Gastrocnemius medialis (tissue), 4 donors: ENCODE results near the gene C5orf47.

ENCODE experiments used
- CTCF ChIP-seq, 5 experiments: fragments of 450-650 bp in 3 of 5; fragments of 200-600 bp in 2 of 5; sonication (generic) in 2 of 5; IDR thresholded peaks in 4 of 5; conservative IDR thresholded peaks in 1 of 5; 1 replicate in 4 of 5; 2 replicates in 1 of 5; pipeline ENCODE4 v1.5.1; 2016 to 2019; ENCODE audit warnings: antibody characterized with exemption in 5 of 5, mild to moderate bottlenecking in 3 of 5, moderate library complexity in 3 of 5
- POLR2A ChIP-seq, 2 donors: fragments of 450-650 bp; IDR thresholded peaks; one replicate each; pipeline ENCODE4 v1.6.1; 2017; ENCODE audit warnings: antibody characterized with exemption in 2 of 2, mild to moderate bottlenecking in 2 of 2, moderate library complexity in 2 of 2

- TF ChIP-seq POLR2A (IDR thresholded peaks at IDR 0.05) (no peak), CTCF (IDR thresholded peaks at IDR 0.05 in 4 of 5, conservative IDR thresholded peaks at IDR 0.05 in 1 of 5) (no peak)
Measured at GRCh38 chr5:173944511-173944910, 44.5 kb upstream of the C5orf47 start.
